CMK (cell line): ENCODE measurements around the gene SMKR1.
"Not testable (repeated sequence)": the region's sequence is repeated elsewhere in the genome, so short reads cannot be mapped to it uniquely, and the experiment has no call there.

Source experiments
- DNase-seq: peaks from one replicate; pipeline ENCODE4 v3.0.0-alpha.2; 2010; ENCODE audit warnings: low read depth

The SMKR1 gene

DNA sequence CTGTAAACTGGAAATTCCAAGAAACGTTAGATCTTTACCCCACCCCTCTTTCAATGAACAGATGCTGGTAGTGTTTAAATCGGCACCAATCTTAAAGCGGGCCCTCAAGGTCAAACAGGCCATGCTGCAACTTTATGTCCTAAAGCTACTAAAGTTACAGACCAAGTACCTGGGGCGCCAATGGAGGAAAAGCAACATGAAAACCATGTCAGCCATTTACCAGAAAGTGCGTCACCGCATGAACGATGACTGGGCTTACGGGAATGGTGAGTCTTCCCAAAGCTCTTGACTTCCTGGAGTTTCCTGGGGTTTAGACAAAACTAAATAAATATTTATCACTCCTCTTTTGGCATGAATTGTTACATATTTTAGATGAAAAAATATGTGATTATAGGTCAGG is 19.6 kb upstream of the SMKR1 start:
- no peak for DNase-seq

DNA sequence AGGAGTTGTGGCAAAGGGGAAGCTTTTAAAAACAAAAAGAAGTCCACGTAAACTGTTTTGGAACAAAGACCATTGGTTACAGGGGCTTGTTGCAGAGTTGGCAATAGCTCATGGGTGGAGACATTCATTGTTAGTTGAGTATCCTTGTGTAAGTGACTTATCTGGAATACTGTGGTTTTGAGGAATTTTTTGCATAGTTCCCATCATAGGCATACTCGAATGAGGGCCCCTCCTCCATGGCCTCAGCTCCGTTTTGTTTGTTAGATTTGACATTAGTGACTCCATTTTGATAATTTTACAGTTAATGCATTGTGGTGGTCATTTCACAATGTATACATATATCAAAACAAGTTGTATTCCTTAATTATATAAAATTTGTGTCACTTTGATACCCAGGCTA is 12.8 kb upstream of the SMKR1 start:
- no peak for DNase-seq

DNA sequence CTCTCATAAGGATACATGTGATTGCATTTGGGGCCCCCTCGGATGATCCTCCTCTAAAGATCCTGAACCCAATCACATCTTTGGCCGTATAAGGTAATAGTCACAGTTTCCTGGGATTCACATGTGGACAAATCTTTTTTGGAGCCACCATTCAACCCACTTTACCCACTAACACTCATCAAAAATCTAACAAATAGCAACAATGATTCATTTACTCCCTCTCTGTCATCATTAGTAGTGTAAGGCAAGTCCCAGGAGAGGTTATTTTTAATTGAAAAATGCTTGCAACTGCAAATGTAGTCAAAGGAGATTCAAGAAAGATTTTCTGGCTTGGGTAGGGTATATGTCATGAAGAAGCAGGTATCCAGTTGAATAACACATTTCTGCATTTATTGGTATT is 9.9 kb upstream of the SMKR1 start:
- no peak for DNase-seq

DNA sequence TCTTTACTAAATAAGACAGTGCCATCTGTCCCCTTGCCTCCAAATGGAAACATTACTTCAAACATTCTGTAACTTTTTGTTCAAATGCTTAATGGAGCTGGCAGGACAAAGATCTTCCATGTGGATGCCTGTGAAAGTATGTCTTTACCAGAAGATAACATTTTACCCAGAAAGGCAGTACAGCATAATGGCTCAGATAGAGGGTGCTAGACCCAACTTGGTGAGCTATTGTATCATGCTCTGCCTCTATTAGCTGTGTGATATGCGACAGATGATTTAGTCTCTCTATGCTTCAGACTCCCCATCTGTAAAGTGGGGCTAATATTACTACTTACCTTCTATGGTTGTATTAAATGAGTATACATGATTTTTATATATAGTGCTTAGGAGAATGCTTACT is 8.8 kb upstream of the SMKR1 start:
- DNase-seq, result no peak

DNA sequence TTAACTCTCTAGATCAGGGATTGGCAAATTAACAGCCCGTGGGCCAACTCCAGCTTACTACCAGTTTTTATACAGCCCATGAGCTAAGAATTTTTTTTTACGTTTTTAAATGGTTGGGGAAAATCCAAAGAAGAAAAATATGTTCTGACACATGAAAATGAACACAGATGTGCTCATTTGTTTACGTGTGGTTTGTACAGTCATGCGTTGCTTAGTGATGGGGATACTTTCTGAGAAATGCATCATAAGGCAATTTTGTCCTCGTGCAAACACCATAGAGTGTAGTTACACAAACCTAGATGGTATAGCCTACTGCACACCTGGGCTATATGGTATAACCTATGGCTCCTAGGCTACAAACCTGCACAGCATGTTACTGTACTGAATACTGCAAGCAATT is 8.3 kb upstream of the SMKR1 start:
- DNase-seq, result no peak

GRCh38 chr7:129495987-129496386 is 6.3 kb upstream of the SMKR1 start:
- no peak for DNase-seq

DNA sequence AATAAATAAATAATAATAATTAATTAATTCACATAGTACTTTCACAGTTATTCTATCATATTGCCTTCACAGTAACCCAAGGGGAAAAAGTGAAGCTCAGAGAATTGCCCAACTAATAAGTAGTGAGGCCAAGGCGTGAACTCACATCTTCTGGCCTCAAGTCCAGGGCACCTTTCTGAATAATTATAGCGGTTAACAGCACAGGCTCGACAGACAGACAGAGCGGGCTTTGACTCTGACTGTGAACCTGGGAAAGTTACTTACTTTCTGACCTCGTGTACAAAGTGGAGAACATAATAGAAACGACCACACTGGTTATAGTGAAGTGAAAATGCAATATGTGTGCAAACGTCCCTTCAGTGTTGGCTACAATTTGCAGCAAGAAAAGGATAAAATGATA is 5.7 kb upstream of the SMKR1 start:
- no peak for DNase-seq

DNA sequence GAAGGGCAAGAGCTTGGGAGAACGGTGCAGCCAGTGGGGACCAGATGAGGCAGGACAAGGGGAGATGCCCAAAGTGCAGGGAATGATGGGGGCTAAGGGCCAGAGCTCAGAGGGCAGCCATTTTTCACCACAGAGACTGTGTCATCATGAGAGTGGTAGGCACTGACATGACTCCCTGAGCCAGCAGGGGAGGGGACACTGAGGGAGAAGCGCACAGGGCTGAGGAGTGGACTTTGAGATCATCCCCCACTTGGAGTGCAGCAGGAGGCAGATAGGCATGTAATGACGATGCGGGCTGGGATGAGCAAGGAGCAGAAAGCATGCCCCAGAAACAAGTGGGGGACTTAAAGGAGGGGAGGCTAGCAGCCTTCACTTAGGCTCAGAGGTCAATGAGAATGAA is 5.2 kb upstream of the SMKR1 start:
- DNase-seq, result no peak

- DNase-seq, result no peak
Measured at GRCh38 chr7:129498021-129498420, 4.3 kb upstream of the SMKR1 start.

GRCh38 chr7:129499999-129500398 is 2.3 kb upstream of the SMKR1 start:
- no peak for DNase-seq

DNA sequence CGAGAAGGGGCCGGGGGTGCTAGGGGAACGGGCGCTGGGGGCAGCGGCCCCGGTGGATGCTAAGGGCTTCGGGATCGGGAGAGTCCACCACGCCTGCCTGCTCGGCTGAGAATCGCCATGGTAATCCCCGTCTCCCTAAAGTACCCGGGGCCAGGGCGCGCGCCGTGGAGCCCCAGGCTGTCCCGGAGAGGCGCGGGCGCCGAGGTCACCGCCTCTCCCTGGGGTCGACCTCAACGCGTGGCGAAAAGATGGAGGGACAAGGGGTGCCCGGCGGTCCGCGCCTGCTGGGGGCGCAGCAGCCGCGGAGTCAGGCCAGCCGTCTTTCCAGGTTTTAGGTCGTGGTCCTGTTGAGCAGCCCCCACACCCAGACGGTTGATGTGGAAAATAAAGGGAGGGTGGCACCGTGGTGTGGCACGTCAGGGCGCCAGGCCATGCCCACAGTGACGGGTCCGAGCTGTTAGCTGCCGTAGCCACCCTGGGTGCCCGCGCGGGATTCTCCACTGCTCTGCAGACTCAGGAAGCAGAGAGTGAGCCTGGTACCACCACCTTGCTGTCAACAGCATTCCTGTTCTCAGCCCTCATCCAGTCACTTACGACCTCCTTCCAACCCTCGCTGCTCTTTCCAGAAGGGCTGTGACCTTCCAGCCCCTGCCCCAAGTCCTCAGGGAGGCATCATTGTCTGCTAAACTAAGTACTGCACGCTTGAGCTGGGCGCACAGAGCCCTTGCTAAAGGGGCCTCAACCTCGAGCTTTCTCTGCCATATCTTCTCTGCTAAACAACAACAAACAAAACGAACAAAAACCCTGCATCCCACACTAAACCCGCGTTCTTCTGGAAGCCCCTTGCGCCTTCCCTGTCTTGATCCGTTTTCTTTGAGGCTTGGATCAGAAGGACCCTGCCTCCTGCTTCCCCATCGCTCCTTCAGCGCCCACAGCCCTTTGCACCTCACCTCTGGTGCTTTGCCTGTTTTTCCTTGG is 666 bp downstream of the SMKR1 start:
- DNase-seq, result no peak

GRCh38 chr7:129503725-129504124 is 1.4 kb downstream of the SMKR1 start:
- DNase-seq, result no peak

GRCh38 chr7:129512192-129512591 is 9.9 kb downstream of the SMKR1 start:
- DNase-seq, result no peak

- no peak for DNase-seq
Measured at GRCh38 chr7:129513546-129513945, 11.2 kb downstream of the SMKR1 start.

DNA sequence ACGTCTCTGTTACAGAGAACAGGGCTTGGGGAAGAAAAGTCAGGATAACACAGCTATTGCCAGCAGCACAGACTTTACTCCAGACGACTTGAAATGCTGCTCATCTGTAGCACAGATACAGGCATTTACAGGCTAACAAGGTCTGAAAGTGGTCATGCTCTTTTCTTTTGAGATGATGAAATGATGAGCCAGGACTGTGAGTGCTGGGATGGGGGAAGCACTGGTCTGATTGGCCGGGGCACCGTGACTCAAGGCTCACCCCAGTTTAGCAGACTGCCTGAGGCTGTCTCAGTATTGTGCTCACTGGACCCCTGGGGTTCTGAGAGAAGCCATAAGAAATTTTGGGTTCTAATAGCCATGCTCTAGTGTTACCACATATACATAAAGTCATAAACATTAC is 12.4 kb downstream of the SMKR1 start:
- no peak for DNase-seq

DNA sequence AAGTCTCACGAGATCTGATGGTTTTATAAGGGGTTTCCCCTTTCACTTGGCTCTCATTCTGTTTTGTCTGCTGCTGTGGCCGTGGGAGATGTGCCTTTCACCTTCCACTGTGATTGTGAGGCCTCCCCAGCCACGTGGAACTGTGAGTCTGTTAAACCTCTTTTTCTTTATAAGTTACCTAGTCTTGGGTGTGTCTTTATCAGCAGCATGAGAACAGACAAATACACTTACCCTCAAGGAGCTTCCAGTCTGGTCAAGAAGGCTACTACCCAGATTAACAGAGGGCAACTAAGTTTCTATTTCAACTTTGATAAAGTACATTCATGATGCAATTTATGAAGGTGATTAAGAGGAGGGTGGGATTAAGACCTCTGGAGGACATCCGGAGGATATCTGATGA is 13.1 kb downstream of the SMKR1 start:
- DNase-seq, result no peak

DNA sequence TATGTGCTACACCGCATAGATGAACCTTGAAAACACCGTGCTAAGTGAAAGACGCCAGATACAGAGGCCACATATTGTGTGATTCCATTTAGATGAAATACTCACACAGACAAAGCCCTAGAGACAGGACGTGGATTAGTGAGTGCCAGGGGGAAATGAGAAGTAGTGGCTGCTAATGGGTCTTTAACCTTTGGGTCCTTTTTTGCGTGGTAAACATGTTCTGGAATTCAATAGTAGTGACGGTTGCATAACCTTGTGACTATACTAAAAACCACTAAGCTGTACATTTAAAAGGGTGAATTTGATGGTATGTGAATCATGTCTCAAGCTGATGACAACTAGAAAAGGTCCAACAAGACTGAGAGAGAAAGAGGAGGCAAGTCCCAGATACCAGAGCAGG is 15.6 kb downstream of the SMKR1 start:
- no peak for DNase-seq

- DNase-seq, result no peak
Measured at GRCh38 chr7:129519464-129519863, 17.1 kb downstream of the SMKR1 start.

- DNase-seq, result no peak
Measured at GRCh38 chr7:129522088-129522970, 20.0 kb downstream of the SMKR1 start.

DNA sequence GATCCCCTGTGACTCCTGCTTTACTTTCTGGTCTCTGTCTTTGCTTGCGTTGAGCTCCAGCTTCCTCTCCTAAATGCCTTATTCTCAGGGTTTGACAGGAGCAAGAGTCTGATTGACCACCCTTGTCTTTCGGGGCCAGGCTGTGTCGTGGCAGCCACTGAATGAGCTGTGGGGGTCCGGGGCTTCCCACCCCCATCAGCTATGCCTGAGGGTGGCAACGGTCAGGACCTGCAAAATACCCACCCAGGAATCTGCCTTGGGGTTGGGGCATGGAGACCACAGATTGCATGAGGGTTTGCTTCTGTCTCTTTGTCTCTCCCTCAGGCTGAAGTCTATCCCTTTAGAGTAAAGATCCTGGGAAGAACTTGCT is 20.6 kb downstream of the SMKR1 start:
- DNase-seq, result no peak

- no peak for DNase-seq
Measured at GRCh38 chr7:129523924-129524323, 21.6 kb downstream of the SMKR1 start.

DNA sequence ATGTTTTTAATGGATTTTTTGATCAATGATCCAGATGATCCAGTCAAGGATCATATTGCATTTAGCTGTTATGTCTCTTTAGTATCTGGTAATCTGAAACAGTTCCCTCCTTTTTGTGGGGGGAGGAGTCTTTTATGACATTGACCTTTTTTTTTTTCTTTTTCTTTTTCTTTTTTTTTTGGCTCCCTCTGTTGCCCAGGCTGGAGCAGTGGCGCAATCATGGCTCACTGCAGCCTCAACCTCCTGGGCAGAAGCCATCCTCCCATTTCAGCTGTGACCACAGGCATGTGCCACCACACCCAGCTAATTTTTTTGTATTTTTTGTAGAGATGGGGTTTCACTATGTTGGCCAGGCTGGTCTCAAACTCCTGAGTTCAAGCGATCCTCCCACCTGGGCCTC is 22.1 kb downstream of the SMKR1 start:
- not testable (repeated sequence) for DNase-seq

- DNase-seq, result no peak
Measured at GRCh38 chr7:129525225-129525862, 23.0 kb downstream of the SMKR1 start.
